Embryonic facial prominence (tissue), 1 donor: ENCODE data around the gene PALLD.

Experiments used
- DNase-seq: peaks from one replicate; pipeline ENCODE4 v3.0.0-alpha.2; 2016; ENCODE audit errors: extremely low spot score

PALLD gene

GRCh38 chr4:168558599-168558998, 61.7 kb downstream of the PALLD start:
- DNase-seq, result no peak

DNA sequence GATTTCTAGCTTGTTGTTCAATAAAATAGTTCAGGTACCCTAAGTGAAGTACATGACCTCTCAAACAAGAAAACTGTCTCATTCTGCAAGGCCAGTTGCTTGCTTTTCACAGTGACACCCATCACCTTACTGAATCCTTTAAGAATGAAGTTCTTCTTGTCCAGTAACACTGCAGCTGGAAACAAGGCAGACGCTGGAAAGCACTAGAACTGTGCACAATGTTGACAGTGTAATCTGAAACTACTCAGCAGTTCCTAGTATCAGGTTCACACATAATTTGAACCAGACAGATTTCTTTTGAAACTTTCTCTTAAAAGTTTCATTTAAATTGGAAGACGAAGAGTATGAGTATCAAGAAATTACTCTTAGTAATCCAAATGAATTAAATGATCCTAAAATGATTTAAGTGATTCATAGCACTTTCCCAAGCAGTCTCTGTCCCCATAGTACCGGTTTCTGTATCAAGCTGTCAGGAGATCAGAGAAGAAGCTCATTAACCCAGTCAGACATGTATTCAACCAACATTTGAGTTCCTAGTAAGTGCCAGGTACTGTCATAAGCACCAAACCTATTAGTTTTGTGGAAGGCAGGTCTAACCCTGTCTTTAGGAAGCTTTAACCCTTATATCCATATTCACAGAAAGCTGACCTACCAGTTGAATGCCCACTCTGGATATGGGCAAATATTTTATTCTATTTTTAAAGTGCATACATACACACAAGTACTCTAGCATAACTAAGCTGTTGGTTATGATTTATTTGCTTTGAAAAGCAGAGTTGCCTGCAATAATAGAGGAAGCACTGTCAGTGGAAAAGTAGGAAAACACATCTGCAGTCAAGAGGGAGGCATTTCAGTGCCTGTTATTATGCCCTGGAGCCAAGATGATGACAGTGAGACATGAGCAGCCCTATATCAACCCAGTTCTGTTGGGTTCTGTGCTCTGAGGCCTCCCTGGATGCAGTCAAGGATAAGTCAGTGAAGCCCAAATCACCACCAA, 63.6 kb downstream of the PALLD start:
- DNase-seq, result no peak

DNA sequence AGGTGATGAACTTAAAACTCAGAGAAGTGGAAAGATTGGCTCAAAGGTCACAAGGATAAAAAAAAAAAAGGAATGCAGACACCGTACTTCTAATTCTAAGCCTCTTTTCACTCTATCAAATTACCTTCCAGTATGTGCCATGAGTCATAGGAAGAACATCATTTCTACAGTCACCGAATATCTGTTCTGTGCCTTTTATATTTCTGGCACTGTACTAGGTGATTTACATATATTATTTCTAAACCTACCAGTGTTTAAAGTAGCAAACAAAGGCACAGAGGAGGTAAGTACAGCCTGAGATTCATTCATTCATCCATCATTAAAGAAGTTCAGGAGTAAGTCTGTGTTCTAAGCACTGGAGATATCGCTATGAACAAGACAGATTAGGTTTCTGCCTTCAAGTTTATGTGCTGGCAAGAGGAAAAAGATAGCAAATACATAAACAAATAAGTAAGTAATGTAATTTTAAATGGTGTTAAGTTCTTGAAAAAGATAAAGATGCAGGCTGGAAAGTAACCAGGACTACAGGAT, 65.3 kb downstream of the PALLD start:
- no peak for DNase-seq

GRCh38 chr4:168564023-168564422, 67.2 kb downstream of the PALLD start:
- no peak for DNase-seq

GRCh38 chr4:168565130-168565529, 68.3 kb downstream of the PALLD start:
- no peak for DNase-seq

DNA sequence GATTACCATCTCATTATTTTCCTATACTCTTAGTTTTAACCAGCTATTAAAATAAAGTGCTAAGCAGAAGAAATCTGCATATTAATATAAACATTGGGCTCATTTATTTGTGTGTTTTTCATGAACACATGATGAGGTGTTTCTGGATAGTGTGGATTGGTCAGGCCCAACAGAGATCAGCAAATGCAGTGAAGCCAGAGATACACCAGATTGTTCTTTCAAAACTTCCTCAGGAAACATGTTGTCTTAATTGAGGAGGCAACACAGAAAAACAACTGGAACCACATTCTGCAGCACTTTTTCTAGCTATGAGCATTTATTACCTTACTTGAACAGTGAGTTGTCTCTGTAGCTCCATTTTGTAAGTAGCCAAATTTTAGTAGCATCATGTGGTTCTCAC, 69.9 kb downstream of the PALLD start:
- no peak for DNase-seq

DNA sequence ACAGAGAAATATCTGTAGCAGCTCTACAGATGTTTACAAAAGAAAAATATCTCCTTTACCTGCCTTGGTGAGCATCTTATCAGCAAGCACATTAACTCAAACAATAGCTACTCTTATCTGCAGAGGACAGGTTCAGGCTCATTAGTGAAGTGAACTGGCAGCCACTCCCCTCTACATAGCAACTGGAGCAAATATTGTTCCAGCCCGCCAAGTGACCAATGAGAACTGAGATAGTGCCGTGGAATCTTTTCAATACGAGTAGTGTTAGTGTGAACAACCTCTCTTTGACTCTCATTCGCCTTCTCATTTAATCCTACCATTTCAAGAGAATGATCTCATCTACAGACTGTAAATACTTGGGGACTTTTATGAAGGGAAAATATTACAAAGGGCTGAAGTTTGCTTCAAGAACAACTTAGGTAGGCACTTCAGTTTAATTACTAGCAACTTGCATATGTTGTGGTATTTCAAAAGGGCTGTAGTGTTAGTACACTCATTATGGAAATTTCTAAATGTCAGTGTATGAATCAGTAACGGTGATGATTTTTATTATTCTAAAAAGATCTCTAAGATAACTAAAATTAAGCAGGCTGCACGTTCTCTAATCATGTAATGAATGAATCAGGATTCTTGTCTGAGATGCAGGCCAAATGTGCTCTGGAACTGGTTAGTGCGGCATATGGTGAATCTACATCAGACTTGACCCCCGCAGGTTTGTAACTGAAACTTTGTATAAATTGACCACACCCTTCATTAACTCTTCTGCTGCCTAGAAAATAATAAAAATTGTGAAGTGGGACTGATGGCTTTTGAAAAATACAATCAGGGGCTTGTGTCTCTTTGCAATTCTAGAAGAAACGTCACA, 72.4 kb downstream of the PALLD start:
- DNase-seq, result no peak

DNA sequence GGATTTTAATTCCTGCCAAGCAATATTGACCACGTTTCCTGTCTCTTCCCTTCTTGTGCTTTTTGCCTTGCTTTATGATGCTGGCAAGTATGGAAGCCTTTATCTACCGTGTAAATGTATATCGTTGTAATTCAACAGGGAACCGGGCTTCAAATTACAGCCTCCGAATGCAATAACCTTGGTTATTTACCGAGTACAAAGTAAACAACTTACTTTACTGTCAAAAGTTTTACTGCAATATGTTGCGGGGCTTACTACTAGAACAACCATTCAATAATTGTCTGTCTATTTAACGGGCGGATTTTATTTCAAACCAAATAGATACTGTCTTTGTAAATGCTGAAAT, 73.1 kb downstream of the PALLD start:
- DNase-seq, result no peak

- no peak for DNase-seq
Observed at GRCh38 chr4:168570466-168570865, 73.6 kb downstream of the PALLD start.

- no peak for DNase-seq
Observed at GRCh38 chr4:168572002-168572401, 75.2 kb downstream of the PALLD start.

DNA sequence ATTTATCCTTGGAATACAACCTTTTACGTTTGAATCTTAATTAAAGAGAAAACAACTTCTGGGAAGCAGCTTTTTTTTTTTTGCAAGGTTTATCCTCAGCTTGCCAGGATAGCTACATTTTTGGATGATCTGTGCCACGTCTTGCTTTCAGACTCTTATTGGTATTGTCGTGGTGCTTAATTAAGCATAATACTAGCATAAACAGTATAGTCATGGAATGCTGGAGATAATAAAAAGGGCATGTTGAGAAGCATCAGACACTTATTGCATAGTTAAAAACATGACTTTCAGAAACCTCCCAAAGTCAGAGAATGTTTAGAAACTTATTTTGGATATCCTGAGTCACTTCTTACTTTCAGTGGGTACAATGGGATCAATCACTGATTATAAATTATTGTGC, 77.0 kb downstream of the PALLD start:
- DNase-seq, result no peak

GRCh38 chr4:168574581-168575295, 77.9 kb downstream of the PALLD start:
- no peak for DNase-seq

GRCh38 chr4:168575473-168575872, 78.6 kb downstream of the PALLD start:
- DNase-seq, result no peak

- DNase-seq, result no peak
Observed at GRCh38 chr4:168577624-168578023, 80.8 kb downstream of the PALLD start.

- DNase-seq, result no peak
Observed at GRCh38 chr4:168580228-168580627, 83.4 kb downstream of the PALLD start.

DNA sequence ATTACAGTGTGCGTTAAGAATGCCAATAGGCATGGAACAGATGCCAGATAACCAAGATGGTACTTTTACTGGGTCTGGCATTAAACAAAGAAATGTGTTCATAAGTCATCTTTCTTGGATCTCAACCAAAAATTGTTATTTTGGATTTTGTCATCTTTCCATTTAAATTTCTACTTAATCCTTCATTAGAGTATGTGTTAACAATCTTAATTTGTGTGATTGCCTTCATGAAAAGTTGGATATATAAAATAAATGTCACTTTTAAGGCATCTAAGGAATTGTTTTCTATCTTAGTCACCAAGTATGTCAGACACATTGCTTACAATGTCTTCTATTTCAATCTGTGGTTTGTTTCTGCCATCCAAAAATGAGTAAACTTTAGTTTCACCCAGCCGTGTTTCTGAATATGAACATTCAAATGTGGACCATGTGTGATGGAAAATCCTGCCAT, 87.5 kb downstream of the PALLD start:
- DNase-seq, result no peak

GRCh38 chr4:168585168-168586091, 88.6 kb downstream of the PALLD start:
- DNase-seq, result peak; percentile 42

GRCh38 chr4:168586926-168587325, 90.1 kb downstream of the PALLD start:
- DNase-seq, result no peak

GRCh38 chr4:168587411-168588125, 90.7 kb downstream of the PALLD start:
- DNase-seq, result no peak
